SK-N-SH treated with all-trans-retinoic acid at 6 μM for 48 hours (cell line): ENCODE results near the gene SLITRK1.

ENCODE experiments used
- ATAC-seq: fragments of 200-7000 bp; cut with Tn5 transposase; 3 replicates; pipeline ENCODE4 v1.9.1; 2020; ENCODE audit warnings: mild to moderate bottlenecking, moderate library complexity
- BACH2 ChIP-seq: fragments of 250-450 bp; sonication (Bioruptor Pico); IDR thresholded peaks from 2 replicates; pipeline ENCODE4 v1.9.0; 2021; ENCODE audit warnings: mild to moderate bottlenecking, borderline replicate concordance
- ISL1 ChIP-seq: fragments of 250-450 bp; sonication (Bioruptor Pico); IDR thresholded peaks from 2 replicates; pipeline ENCODE4 v2.1.2; 2022; ENCODE audit warnings: mild to moderate bottlenecking, moderate library complexity
- PPARA ChIP-seq: fragments of 250-450 bp; sonication (Bioruptor Pico); IDR thresholded peaks from 2 replicates; pipeline ENCODE4 v1.5.0; 2020; ENCODE audit warnings: mild to moderate bottlenecking, borderline replicate concordance
- RARB ChIP-seq: fragments of 250-450 bp; sonication (Bioruptor Pico); IDR thresholded peaks from 2 replicates; pipeline ENCODE4 v1.8.0; 2021; ENCODE audit warnings: mild to moderate bottlenecking, moderate library complexity
- SNAI2 ChIP-seq: fragments of 250-450 bp; sonication (Bioruptor Pico); IDR thresholded peaks from 2 replicates; pipeline ENCODE4 v1.5.0; 2020; ENCODE audit warnings: mild to moderate bottlenecking, moderate library complexity
- TCF4 ChIP-seq: fragments of 250-450 bp; sonication (Bioruptor Pico); IDR thresholded peaks from 2 replicates; pipeline ENCODE4 v1.8.0; 2021; ENCODE audit warnings: mild to moderate bottlenecking, moderate library complexity, borderline replicate concordance
- TOX ChIP-seq: fragments of 250-450 bp; sonication (Bioruptor Pico); IDR thresholded peaks from 2 replicates; pipeline ENCODE4 v1.8.0; 2021; ENCODE audit warnings: mild to moderate bottlenecking, moderate library complexity, borderline replicate concordance
- ZC3H10 ChIP-seq: fragments of 250-450 bp; sonication (Bioruptor Pico); IDR thresholded peaks from 2 replicates; pipeline ENCODE4 v1.5.1; 2021; ENCODE audit warnings: mild to moderate bottlenecking, moderate library complexity
- ZFP30 ChIP-seq: fragments of 450-650 bp; formaldehyde crosslinking; IDR thresholded peaks from 2 replicates; pipeline ENCODE4 v1.5.0; 2022; ENCODE audit warnings: mild to moderate bottlenecking, moderate library complexity
- ZNF565 ChIP-seq: fragments of 450-650 bp; formaldehyde crosslinking; conservative IDR thresholded peaks from 2 replicates; pipeline ENCODE4 v1.5.0; 2020; ENCODE audit warnings: low read depth, mild to moderate bottlenecking, moderate library complexity
- ZNF70 ChIP-seq: fragments of 450-650 bp; formaldehyde crosslinking; IDR thresholded peaks from 2 replicates; pipeline ENCODE4 v1.5.0; 2020; ENCODE audit warnings: mild to moderate bottlenecking, moderate library complexity
- ZNF8 ChIP-seq: fragments of 450-650 bp; formaldehyde crosslinking; IDR thresholded peaks from 2 replicates; pipeline ENCODE4 v1.5.0; 2020; ENCODE audit warnings: mild to moderate bottlenecking, moderate library complexity
- TF ChIP-seq, protein P1 (sequence below): fragments of 250-450 bp; sonication (Bioruptor Pico); IDR thresholded peaks from 2 replicates; pipeline ENCODE4 v1.5.1; 2021; ENCODE audit warnings: mild to moderate bottlenecking, moderate library complexity
- TF ChIP-seq, protein P2 (sequence below): fragments of 250-450 bp; sonication (Bioruptor Pico); IDR thresholded peaks from 2 replicates; pipeline ENCODE4 v1.8.0; 2020; ENCODE audit warnings: mild to moderate bottlenecking, moderate library complexity, borderline replicate concordance
- TF ChIP-seq, protein P3 (sequence below): fragments of 250-450 bp; sonication (Bioruptor Pico); IDR thresholded peaks from 2 replicates; pipeline ENCODE4 v1.8.0; 2021; ENCODE audit warnings: low read depth, mild to moderate bottlenecking, moderate library complexity, borderline replicate concordance

Gene SLITRK1

DNA sequence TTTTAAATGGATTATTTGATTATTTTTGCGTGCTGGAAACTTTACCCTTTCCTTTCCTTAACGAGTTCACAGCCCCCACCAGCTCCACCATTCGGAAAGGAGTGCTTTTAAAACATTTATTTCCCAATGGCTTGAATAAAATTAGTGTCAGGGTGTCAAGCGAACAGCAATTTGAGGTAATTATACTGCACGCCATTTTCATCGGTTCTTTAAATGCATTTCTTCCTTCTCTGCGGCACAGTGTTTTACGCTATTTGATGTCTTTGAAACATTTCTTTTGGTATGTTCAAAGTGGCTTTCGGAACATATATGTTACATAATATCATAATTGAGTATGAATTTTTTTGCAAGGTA is 309 bp upstream of the SLITRK1 start:
- TF ChIP-seq, protein P1, sequence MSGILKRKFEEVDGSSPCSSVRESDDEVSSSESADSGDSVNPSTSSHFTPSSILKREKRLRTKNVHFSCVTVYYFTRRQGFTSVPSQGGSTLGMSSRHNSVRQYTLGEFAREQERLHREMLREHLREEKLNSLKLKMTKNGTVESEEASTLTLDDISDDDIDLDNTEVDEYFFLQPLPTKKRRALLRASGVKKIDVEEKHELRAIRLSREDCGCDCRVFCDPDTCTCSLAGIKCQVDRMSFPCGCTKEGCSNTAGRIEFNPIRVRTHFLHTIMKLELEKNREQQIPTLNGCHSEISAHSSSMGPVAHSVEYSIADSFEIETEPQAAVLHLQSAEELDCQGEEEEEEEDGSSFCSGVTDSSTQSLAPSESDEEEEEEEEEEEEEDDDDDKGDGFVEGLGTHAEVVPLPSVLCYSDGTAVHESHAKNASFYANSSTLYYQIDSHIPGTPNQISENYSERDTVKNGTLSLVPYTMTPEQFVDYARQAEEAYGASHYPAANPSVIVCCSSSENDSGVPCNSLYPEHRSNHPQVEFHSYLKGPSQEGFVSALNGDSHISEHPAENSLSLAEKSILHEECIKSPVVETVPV (CRISPR knock-in tag), result no peak
- no peak for TF ChIP-seq ZFP30
- no peak for ATAC-seq

DNA sequence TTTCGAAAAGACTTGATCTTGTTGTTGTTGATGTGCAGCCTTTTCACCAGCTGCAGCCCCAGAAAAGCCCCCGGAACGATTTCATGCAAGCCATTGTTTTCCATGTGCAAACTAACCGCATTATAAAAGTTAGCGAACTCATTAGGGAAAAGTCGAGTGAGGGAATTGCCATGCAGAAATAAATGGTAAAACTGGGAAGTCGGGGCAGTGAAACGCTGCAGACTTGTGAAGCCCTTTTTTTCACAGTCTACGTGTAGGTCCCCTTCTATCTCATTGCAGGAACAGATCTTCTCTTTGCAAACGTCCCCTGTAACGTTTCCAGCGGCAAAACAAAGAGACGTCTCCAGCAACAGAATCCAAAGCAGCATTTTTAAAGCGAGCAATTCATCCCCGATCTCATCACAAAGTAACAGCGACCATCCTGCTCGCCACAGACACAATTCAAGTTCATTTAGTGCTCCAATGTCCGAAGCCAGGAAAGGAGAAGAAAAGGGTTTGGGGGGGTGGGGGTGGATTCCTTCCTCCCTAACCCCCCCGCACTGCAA is 1.1 kb downstream of the SLITRK1 start:
- TF ChIP-seq ZNF8 (CRISPR knock-in tag), result no peak
- no peak for TF ChIP-seq TOX (CRISPR knock-in tag)
- TF ChIP-seq, protein P1 (CRISPR knock-in tag), result no peak
- no peak for TF ChIP-seq ZNF70 (CRISPR knock-in tag)
- TF ChIP-seq ZNF565, result no peak
- TF ChIP-seq BACH2 (CRISPR knock-in tag), result no peak
- no peak; the same call in 2 of the 3 replicates for ATAC-seq

DNA sequence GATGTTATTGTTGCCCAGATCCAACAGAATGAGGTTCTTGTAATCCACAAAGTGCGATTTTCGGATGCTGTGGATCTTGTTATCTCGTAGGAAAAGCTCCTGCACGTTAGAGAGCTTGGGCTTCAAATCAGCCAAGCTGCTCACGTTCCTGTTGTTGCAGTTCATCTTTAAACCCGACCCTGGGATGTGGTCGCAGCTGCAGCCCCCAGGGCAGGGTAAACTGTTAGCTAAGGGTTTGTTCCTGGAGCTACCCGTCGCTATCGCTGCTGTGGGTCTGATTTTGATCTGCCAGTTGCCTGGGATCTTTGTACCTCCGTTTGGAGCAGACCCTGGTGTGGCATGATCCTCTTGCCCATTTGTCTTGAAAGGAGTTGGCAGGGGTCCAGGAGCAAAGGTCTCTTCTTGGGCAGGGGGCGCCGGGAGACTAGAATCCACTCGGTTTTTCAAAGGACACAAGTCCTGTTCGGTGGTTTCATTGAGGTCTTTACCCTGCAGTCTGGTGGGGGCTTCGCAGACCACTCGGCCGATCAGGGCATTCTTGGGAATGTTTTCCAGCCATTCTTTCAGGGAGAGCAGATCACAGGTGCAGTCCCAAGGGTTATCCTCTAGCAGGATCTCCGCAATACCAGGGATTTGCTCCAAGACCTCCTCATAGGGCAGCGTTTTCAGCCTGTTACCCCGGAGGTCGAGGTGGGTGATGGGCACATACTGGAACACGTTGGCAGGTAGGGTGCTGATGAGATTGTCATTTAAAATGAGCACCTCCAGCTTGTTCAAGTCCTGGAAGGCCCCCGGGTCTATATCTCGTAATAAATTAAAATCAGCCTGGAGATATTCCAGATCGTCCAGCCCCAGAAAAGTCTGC is 1.8 kb downstream of the SLITRK1 start:
- TF ChIP-seq ZC3H10 (CRISPR knock-in tag) (no peak), ZNF70 (CRISPR knock-in tag) (no peak), ISL1 (CRISPR knock-in tag) (no peak), TCF4 (CRISPR knock-in tag) (no peak), ZNF565 (no peak), RARB (CRISPR knock-in tag) (no peak), SNAI2 (CRISPR knock-in tag) (no peak), ZNF8 (CRISPR knock-in tag) (no peak), PPARA (no peak)
- TF ChIP-seq, protein P1 (CRISPR knock-in tag), result no peak
- TF ChIP-seq, protein P2, sequence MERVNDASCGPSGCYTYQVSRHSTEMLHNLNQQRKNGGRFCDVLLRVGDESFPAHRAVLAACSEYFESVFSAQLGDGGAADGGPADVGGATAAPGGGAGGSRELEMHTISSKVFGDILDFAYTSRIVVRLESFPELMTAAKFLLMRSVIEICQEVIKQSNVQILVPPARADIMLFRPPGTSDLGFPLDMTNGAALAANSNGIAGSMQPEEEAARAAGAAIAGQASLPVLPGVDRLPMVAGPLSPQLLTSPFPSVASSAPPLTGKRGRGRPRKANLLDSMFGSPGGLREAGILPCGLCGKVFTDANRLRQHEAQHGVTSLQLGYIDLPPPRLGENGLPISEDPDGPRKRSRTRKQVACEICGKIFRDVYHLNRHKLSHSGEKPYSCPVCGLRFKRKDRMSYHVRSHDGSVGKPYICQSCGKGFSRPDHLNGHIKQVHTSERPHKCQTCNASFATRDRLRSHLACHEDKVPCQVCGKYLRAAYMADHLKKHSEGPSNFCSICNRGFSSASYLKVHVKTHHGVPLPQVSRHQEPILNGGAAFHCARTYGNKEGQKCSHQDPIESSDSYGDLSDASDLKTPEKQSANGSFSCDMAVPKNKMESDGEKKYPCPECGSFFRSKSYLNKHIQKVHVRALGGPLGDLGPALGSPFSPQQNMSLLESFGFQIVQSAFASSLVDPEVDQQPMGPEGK (CRISPR knock-in tag), result no peak
- TF ChIP-seq, protein P3, sequence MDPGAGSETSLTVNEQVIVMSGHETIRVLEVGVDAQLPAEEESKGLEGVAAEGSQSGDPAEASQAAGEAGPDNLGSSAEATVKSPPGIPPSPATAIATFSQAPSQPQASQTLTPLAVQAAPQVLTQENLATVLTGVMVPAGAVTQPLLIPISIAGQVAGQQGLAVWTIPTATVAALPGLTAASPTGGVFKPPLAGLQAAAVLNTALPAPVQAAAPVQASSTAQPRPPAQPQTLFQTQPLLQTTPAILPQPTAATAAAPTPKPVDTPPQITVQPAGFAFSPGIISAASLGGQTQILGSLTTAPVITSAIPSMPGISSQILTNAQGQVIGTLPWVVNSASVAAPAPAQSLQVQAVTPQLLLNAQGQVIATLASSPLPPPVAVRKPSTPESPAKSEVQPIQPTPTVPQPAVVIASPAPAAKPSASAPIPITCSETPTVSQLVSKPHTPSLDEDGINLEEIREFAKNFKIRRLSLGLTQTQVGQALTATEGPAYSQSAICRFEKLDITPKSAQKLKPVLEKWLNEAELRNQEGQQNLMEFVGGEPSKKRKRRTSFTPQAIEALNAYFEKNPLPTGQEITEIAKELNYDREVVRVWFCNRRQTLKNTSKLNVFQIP, result no peak
- no peak for ATAC-seq

DNA sequence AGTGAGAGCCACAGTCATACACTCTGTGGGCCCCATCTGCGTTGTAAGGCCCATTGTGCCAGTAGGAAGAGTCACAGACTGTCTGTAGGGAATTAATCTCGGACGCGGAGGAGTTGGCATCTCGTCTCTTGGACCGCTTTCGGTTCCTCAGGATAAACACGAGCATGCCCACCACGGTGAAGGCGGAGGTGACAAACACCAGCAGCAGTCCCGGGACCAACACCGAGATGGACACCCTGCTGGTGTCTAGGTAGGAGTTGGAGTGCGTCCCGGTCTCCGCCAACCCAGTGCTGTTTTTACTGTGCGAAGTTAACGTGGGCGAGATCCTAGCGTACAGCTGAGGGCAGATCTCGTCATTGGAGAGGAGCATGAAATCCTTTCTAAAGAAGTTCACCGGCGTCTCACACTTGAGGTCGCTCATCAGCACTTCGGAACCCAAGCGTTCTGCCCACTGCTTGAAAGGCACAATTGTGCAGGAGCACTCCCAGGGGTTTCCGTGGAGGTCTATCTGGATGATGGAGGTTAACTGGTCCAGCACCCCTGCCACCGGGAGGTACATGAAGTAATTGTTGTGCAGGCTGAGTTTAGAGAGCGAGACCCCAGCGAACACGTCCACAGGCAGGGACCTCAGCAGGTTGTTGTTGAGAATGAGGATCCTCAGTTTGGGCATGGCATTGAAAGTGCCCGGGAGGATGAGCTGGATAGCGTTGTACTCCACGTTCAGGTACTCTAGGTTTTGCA is 2.7 kb downstream of the SLITRK1 start:
- peak; percentile 49 for ATAC-seq
- TF ChIP-seq BACH2 (CRISPR knock-in tag), result no peak
- TF ChIP-seq, all 23 proteins: peak for 0
